Stomach smooth muscle (tissue), 2 donors: Measurements from ENCODE around the gene FAM20C.

Experiments
- H3K27ac ChIP-seq: one replicate; pipeline ENCODE4 v1.7.0; 2013; ENCODE audit warnings: mild to moderate bottlenecking, low read length, inconsistent platforms
- H3K27me3 ChIP-seq, 2 donors: one replicate each; pipeline ENCODE4 v1.7.0; 2013; ENCODE audit warnings: low read length in 2 of 2; ENCODE audit not compliant: insufficient read depth in 2 of 2, control insufficient read depth in 1 of 2
- H3K36me3 ChIP-seq, 2 donors: one replicate each; pipeline ENCODE4 v1.7.0; 2013; ENCODE audit warnings: low read length in 2 of 2; ENCODE audit not compliant: control insufficient read depth in 2 of 2, insufficient read depth in 2 of 2
- H3K4me1 ChIP-seq: one replicate; pipeline ENCODE4 v1.7.0; 2013; ENCODE audit warnings: low read length; ENCODE audit not compliant: control insufficient read depth, insufficient read depth
- H3K4me3 ChIP-seq, 2 donors: one replicate each; pipeline ENCODE4 v1.7.0; 2013; ENCODE audit warnings: low read length in 2 of 2
- H3K9ac ChIP-seq, 2 donors: one replicate each; pipeline ENCODE4 v1.7.0; 2013; ENCODE audit warnings: low read length in 2 of 2, mild to moderate bottlenecking in 1 of 2
- H3K9me3 ChIP-seq, 2 donors: one replicate each; pipeline ENCODE4 v1.7.0; 2013; ENCODE audit warnings: low read length in 2 of 2; ENCODE audit not compliant: control insufficient read depth in 2 of 2
- donor health status: healthy.
- donor health status: Pancreatic carcinoma.

Gene FAM20C

GRCh38 chr7:298375-298702, 106.0 kb downstream of the FAM20C start:
- Histone ChIP-seq H3K27me3 (peaks cover 21 to 22% of the 10 kb centered on the region in 2 donors), H3K4me3 (no peak overlapping the region), H3K9ac (no peak overlapping the region), H3K27ac (no peak overlapping the region), H3K4me1 (no peaks in the 10 kb centered on the region), H3K36me3 (no peaks in the 10 kb centered on the region), H3K9me3 (no peaks in the 10 kb centered on the region)

- H3K27ac ChIP-seq = no peak overlapping the region
- no peak overlapping the region for H3K9ac ChIP-seq
- no peaks in the 10 kb centered on the region for H3K4me1 ChIP-seq
- no peaks in the 10 kb centered on the region for H3K36me3 ChIP-seq
- peaks cover 18 to 20% of the 10 kb centered on the region in 2 donors for H3K27me3 ChIP-seq
- no peaks in the 10 kb centered on the region for H3K9me3 ChIP-seq
- no peak overlapping the region for H3K4me3 ChIP-seq
Measured at GRCh38 chr7:298743-299142, 106.4 kb downstream of the FAM20C start.

GRCh38 chr7:299169-299568, 106.8 kb downstream of the FAM20C start:
- Histone ChIP-seq H3K27ac (no peak overlapping the region), H3K4me1 (no peaks in the 10 kb centered on the region), H3K4me3 (no peak overlapping the region), H3K9me3 (no peaks in the 10 kb centered on the region), H3K27me3 (peaks cover 14 to 16% of the 10 kb centered on the region in 2 donors), H3K9ac (no peak overlapping the region), H3K36me3 (no peaks in the 10 kb centered on the region)

- H3K4me1 ChIP-seq = no peaks in the 10 kb centered on the region
Measured at GRCh38 chr7:299628-300027, 107.3 kb downstream of the FAM20C start.

GRCh38 chr7:300048-300447, 107.7 kb downstream of the FAM20C start:
- peaks cover 5 to 8% of the 10 kb centered on the region in 2 donors for H3K27me3 ChIP-seq
- no peak overlapping the region for H3K27ac ChIP-seq
- H3K4me1 ChIP-seq = no peaks in the 10 kb centered on the region
- H3K36me3 ChIP-seq = no peaks in the 10 kb centered on the region
- H3K4me3 ChIP-seq = no peak overlapping the region
- H3K9me3 ChIP-seq = no peaks in the 10 kb centered on the region
- no peak overlapping the region for H3K9ac ChIP-seq

More at GRCh38 chr7:299628-300027, 107.3 kb downstream of the FAM20C start:
- Histone ChIP-seq H3K9me3 (no peaks in the 10 kb centered on the region), H3K27ac (no peak overlapping the region), H3K27me3 (peaks cover 9 to 11% of the 10 kb centered on the region in 2 donors), H3K9ac (no peak overlapping the region), H3K36me3 (no peaks in the 10 kb centered on the region), H3K4me3 (no peak overlapping the region)

GRCh38 chr7:300546-301290, 108.3 kb downstream of the FAM20C start:
- no peaks in the 10 kb centered on the region for H3K9me3 ChIP-seq
- no peak overlapping the region for H3K27ac ChIP-seq
- no peak overlapping the region for H3K9ac ChIP-seq
- peaks cover 2% of the 10 kb centered on the region in 2 donors for H3K27me3 ChIP-seq
- no peaks in the 10 kb centered on the region for H3K4me1 ChIP-seq
- H3K4me3 ChIP-seq = no peak overlapping the region
- H3K36me3 ChIP-seq = no peaks in the 10 kb centered on the region

GRCh38 chr7:301291-302053, 109.1 kb downstream of the FAM20C start:
- Histone ChIP-seq H3K27ac (no peak overlapping the region), H3K27me3 (peaks cover 2% of the 10 kb centered on the region in 2 donors), H3K4me3 (no peak overlapping the region), H3K4me1 (no peaks in the 10 kb centered on the region), H3K9ac (no peak overlapping the region), H3K9me3 (no peaks in the 10 kb centered on the region), H3K36me3 (no peaks in the 10 kb centered on the region)

GRCh38 chr7:302054-302992, 110.0 kb downstream of the FAM20C start:
- Histone ChIP-seq H3K4me3 (no peak overlapping the region), H3K4me1 (no peaks in the 10 kb centered on the region), H3K36me3 (no peaks in the 10 kb centered on the region), H3K27ac (no peak overlapping the region), H3K27me3 (peaks cover 2% of the 10 kb centered on the region in 2 donors), H3K9me3 (no peaks in the 10 kb centered on the region), H3K9ac (no peak overlapping the region)

GRCh38 chr7:303425-303824, 111.1 kb downstream of the FAM20C start:
- Histone ChIP-seq H3K4me3 (no peak overlapping the region), H3K9me3 (peaks cover 0 to 3% of the 10 kb centered on the region in 2 donors), H3K36me3 (no peaks in the 10 kb centered on the region), H3K4me1 (no peaks in the 10 kb centered on the region), H3K9ac (no peak overlapping the region), H3K27ac (no peak overlapping the region), H3K27me3 (peaks cover 0 to 2% of the 10 kb centered on the region in 2 donors)

GRCh38 chr7:303884-304573, 111.7 kb downstream of the FAM20C start:
- no peaks in the 10 kb centered on the region for H3K4me1 ChIP-seq
- H3K4me3 ChIP-seq = no peak overlapping the region
- H3K27ac ChIP-seq = no peak overlapping the region

More at GRCh38 chr7:303884-304573, 111.7 kb downstream of the FAM20C start:
- Histone ChIP-seq H3K27me3 (peaks cover 0 to 2% of the 10 kb centered on the region in 2 donors), H3K36me3 (no peaks in the 10 kb centered on the region), H3K9ac (no peak overlapping the region), H3K9me3 (peaks cover 0 to 3% of the 10 kb centered on the region in 2 donors)
